IMR-90 (cell line): ENCODE measurements around the gene RPGR. TPM values are rescaled to one million over a fixed set of nuclear protein-coding genes. Genes with fewer than 3 reads are reported as not detected.

ENCODE experiments used
- ATAC-seq: fragments of 200-7000 bp; cut with Tn5 transposase; 2 replicates; pipeline ENCODE4 v1.9.1; 2020; ENCODE audit warnings: low read depth, mild to moderate bottlenecking, moderate library complexity
- BruUV-seq: library from RNA; stranded (reverse); fragments of 400-500 nt; replicated peaks from 2 replicates; lab custom pipeline; 2021; lab: Mats Ljungman, UMichigan
- CTCF ChIA-PET: fragments of 300-600 bp; formaldehyde crosslinking; extraction: SDS; loops from one replicate; lab custom pipeline; 2021; ENCODE audit warnings: antibody characterized with exemption; lab: Yijun Ruan, JAX
- POLR2A ChIA-PET: fragments of 300-600 bp; sonication (Branson Sonifier 250); formaldehyde crosslinking; loops from one replicate; lab custom pipeline; 2022; ENCODE audit warnings: antibody characterized with exemption; ENCODE audit not compliant: unreplicated experiment; lab: Charles Lee
- DNase-seq: peaks from one replicate; pipeline ENCODE4 v3.0.0; 2013
- H2AFZ ChIP-seq: replicated peaks from 2 replicates; pipeline ENCODE3; 2013; ENCODE audit warnings: low read length, mild to moderate bottlenecking; ENCODE audit not compliant: poor library complexity
- H2AK5ac ChIP-seq: 2 replicates; pipeline ENCODE4 v1.6.1; 2013; ENCODE audit warnings: low read depth, low read length, inconsistent platforms
- H2AK9ac ChIP-seq: replicated peaks from 2 replicates; pipeline ENCODE3; 2013; ENCODE audit warnings: mild to moderate bottlenecking, low read depth, low read length, moderate library complexity; ENCODE audit not compliant: poor library complexity
- H2BK120ac ChIP-seq: 2 replicates; pipeline ENCODE4 v1.6.1; 2013; ENCODE audit warnings: low read depth, low read length, inconsistent platforms
- H2BK15ac ChIP-seq: 3 replicates; pipeline ENCODE4 v1.6.1; 2013; ENCODE audit warnings: low read depth, low read length, inconsistent platforms
- H2BK20ac ChIP-seq: 2 replicates; pipeline ENCODE4 v1.6.1; 2013; ENCODE audit warnings: low read depth, mild to moderate bottlenecking, inconsistent platforms, low read length, moderate library complexity
- H2BK5ac ChIP-seq: 2 replicates; pipeline ENCODE4 v1.6.1; 2013; ENCODE audit warnings: mild to moderate bottlenecking, low read depth, low read length, inconsistent platforms; ENCODE audit not compliant: poor library complexity, severe bottlenecking
- H3K14ac ChIP-seq: replicated peaks from 2 replicates; pipeline ENCODE4 v1.6.1; 2013; ENCODE audit warnings: low read depth, low read length, inconsistent platforms
- H3K18ac ChIP-seq: 2 replicates; pipeline ENCODE4 v1.6.1; 2013; ENCODE audit warnings: low read depth, low read length, control low read depth
- H3K23ac ChIP-seq: 2 replicates; pipeline ENCODE4 v1.6.1; 2013; ENCODE audit warnings: low read depth, low read length, inconsistent platforms
- H3K27ac ChIP-seq: 2 replicates; pipeline ENCODE4 v1.5.1; 2013; ENCODE audit warnings: mild to moderate bottlenecking, control low read depth, low read length; ENCODE audit not compliant: insufficient read depth
- H3K27me3 ChIP-seq: 2 replicates; pipeline ENCODE4 v1.6.1; 2013; ENCODE audit warnings: low read length; ENCODE audit not compliant: control insufficient read depth, insufficient read depth
- H3K36me3 ChIP-seq: 2 replicates; pipeline ENCODE4 v1.6.1; 2013; ENCODE audit warnings: low read length, mixed read lengths; ENCODE audit not compliant: control insufficient read depth, insufficient read depth
- H3K4ac ChIP-seq: 2 replicates; pipeline ENCODE4 v1.6.1; 2013; ENCODE audit warnings: low read depth, low read length, inconsistent platforms
- H3K4me1 ChIP-seq: 2 replicates; pipeline ENCODE4 v1.6.1; 2013; ENCODE audit warnings: low read length, mixed read lengths; ENCODE audit not compliant: control insufficient read depth, insufficient read depth
- H3K4me2 ChIP-seq: 2 replicates; pipeline ENCODE4 v1.6.1; 2013; ENCODE audit warnings: low read depth, mild to moderate bottlenecking, control low read depth, low read length, moderate library complexity
- H3K4me3 ChIP-seq: 2 replicates; pipeline ENCODE4 v1.5.1; 2013; ENCODE audit warnings: low read depth, mild to moderate bottlenecking, control low read depth, low read length, moderate library complexity; ENCODE audit not compliant: insufficient read depth
- H3K56ac ChIP-seq: 2 replicates; pipeline ENCODE4 v1.6.1; 2013; ENCODE audit warnings: low read length, inconsistent platforms; ENCODE audit not compliant: insufficient read depth; ENCODE audit errors: extremely low read depth
- H3K79me1 ChIP-seq, 2 experiments: 2 replicates each; pipeline ENCODE4 v1.6.1; 2013; ENCODE audit warnings: low read length in 2 of 2, inconsistent platforms in 1 of 2, low read depth in 1 of 2
- H3K9ac ChIP-seq: 2 replicates; pipeline ENCODE4 v1.6.1; 2013; ENCODE audit warnings: low read depth, low read length, control low read depth
- H3K9me1 ChIP-seq: 2 replicates; pipeline ENCODE4 v1.6.1; 2013; ENCODE audit warnings: low read length, inconsistent platforms; ENCODE audit not compliant: insufficient read depth
- H3K9me3 ChIP-seq: 2 replicates; pipeline ENCODE4 v1.6.1; 2013; ENCODE audit warnings: low read length; ENCODE audit not compliant: control insufficient read depth, insufficient read depth
- H4K20me1 ChIP-seq: 2 replicates; pipeline ENCODE4 v1.6.1; 2013; ENCODE audit warnings: low read length, inconsistent platforms; ENCODE audit not compliant: insufficient read depth
- H4K5ac ChIP-seq: 2 replicates; pipeline ENCODE4 v1.6.1; 2013; ENCODE audit warnings: mild to moderate bottlenecking, low read depth, low read length, control low read depth
- H4K8ac ChIP-seq, 2 experiments: 2 replicates each; pipeline ENCODE4 v1.6.1; 2013; ENCODE audit warnings: low read depth in 2 of 2, low read length in 2 of 2, control low read depth in 1 of 2, inconsistent platforms in 1 of 2
- H4K91ac ChIP-seq: 2 replicates; pipeline ENCODE4 v1.6.1; 2013; ENCODE audit warnings: low read depth, low read length, inconsistent platforms; ENCODE audit not compliant: insufficient read depth
- BHLHE40 ChIP-seq: fragments of 150-350 bp; IDR thresholded peaks from 2 replicates; pipeline ENCODE4 v1.6.1; 2016; ENCODE audit warnings: mild to moderate bottlenecking, low read depth, low read length
- CEBPB ChIP-seq: IDR thresholded peaks from 2 replicates; pipeline ENCODE4 v1.6.1; 2012; ENCODE audit warnings: low read depth, low read length, improper control_type of control experiment
- CHD1 ChIP-seq: IDR thresholded peaks from 2 replicates; pipeline ENCODE4 v1.6.1; 2012; ENCODE audit warnings: low read depth, low read length, improper control_type of control experiment
- ELK1 ChIP-seq: fragments of 150-350 bp; IDR thresholded peaks from 2 replicates; pipeline ENCODE4 v1.6.1; 2016; ENCODE audit warnings: low read depth, mild to moderate bottlenecking, low read length, moderate library complexity, borderline replicate concordance
- MAFK ChIP-seq: IDR thresholded peaks from 2 replicates; pipeline ENCODE4 v1.6.1; 2012; ENCODE audit warnings: low read depth, low read length, improper control_type of control experiment
- MAZ ChIP-seq: IDR thresholded peaks from 2 replicates; pipeline ENCODE4 v1.6.1; 2012; ENCODE audit warnings: low read depth, mild to moderate bottlenecking, low read length, improper control_type of control experiment, moderate library complexity, borderline replicate concordance
- MXI1 ChIP-seq: IDR thresholded peaks from 2 replicates; pipeline ENCODE4 v1.6.1; 2012; ENCODE audit warnings: low read depth, mild to moderate bottlenecking, low read length, moderate library complexity, borderline replicate concordance
- POLR2A ChIP-seq: IDR thresholded peaks from 2 replicates; pipeline ENCODE4 v1.6.1; 2012; ENCODE audit warnings: mild to moderate bottlenecking, low read depth, low read length
- RAD21 ChIP-seq: IDR thresholded peaks from 2 replicates; pipeline ENCODE4 v1.6.1; 2012; ENCODE audit warnings: low read length, improper control_type of control experiment
- RCOR1 ChIP-seq: IDR thresholded peaks from 2 replicates; pipeline ENCODE4 v1.6.1; 2012; ENCODE audit warnings: mild to moderate bottlenecking, low read length, improper control_type of control experiment; ENCODE audit not compliant: insufficient replicate concordance
- RFX5 ChIP-seq: IDR thresholded peaks from 2 replicates; pipeline ENCODE4 v1.8.0; 2012; ENCODE audit warnings: low read depth, mild to moderate bottlenecking, low read length, moderate library complexity
- SMC3 ChIP-seq: fragments of 150-350 bp; IDR thresholded peaks from 2 replicates; pipeline ENCODE4 v1.6.1; 2016; ENCODE audit warnings: low read depth, mild to moderate bottlenecking, antibody characterized with exemption, low read length, moderate library complexity
- WGBS, 2 experiments: methylation state at CpG; one replicate each; pipeline versions ENCODE4 v1.1.5 to v1.1.7; 2013; ENCODE audit warnings: missing lambda C conversion rate in 2 of 2; ENCODE audit not compliant: insufficient read length in 1 of 2; ENCODE audit errors: extremely low coverage in 2 of 2; 5-methylcytosine and 5-hydroxymethylcytosine counted together
- dilution Hi-C: fragments of 300-500 bp; cut with HindIII; formaldehyde crosslinking; loops from one replicate; pipeline ENCODE4 v1.14.3; 2018; ENCODE audit warnings: low sequenced_read_pairs; ENCODE audit not compliant: unreplicated experiment
- in situ Hi-C: fragments of 300-500 bp; cut with MboI; formaldehyde crosslinking; loops from 3 replicates; pipeline ENCODE4 v1.14.3; 2019; ENCODE audit warnings: low sequenced_read_pairs, inconsistent platforms, mixed read lengths
- intact Hi-C: fragments of 100-400 bp; cut with micrococcal nuclease; formaldehyde crosslinking; loops from 2 replicates; pipeline ENCODE4 v1.10.0; 2022
- polyA plus RNA-seq, 3 experiments: library from polyadenylated mRNA; depleted of rRNA; stranded (reverse); fragments of >200 nt; gene quantifications; 2 replicates each; pipeline ENCODE4 v1.2.3, GENCODE V29; 2012; ENCODE audit warnings: low replicate concordance in 1 of 3
- total RNA-seq: library from RNA; depleted of rRNA; stranded (reverse); fragments of >200 nt; gene quantifications from 2 replicates; pipeline ENCODE4 v1.2.3, GENCODE V29; 2012
- TF ChIP-seq, protein P1 (sequence below): fragments of 150-350 bp; IDR thresholded peaks from 2 replicates; pipeline ENCODE4 v1.6.1; 2017; ENCODE audit warnings: mild to moderate bottlenecking, antibody characterized with exemption, low read length, low read depth

Gene RPGR
- total and polyA plus RNA-seq, 2 of the 4 experiments (the other 2 are of a cell fraction), result 2.2 to 3.8 TPM

GRCh38 chrX:38327775-38328081 is 419 bp upstream of the RPGR start:
- Histone ChIP-seq H3K27me3 (no peaks in the 10 kb centered on the region), H3K9ac (no peak overlapping the region; the same call in 1 of the 2 replicates), H3K18ac (no peak overlapping the region), H3K4ac (peak overlapping the region; percentile 60), H2AK5ac (no peak overlapping the region), H3K4me2 (peak overlapping the region; percentile 73), H3K4me1 (no peaks in the 10 kb centered on the region), H3K9me1 (no peaks in the 10 kb centered on the region), H3K9me3 (no peaks in the 10 kb centered on the region), H3K14ac (0 out of 2 replicates have a peak overlapping the region, but pooled peaks have one; percentile 55), H2BK15ac (no peak overlapping the region), H4K91ac (no peak overlapping the region), H3K4me3 (peak overlapping the region; percentile 27; the same call in 1 of the 2 replicates), H2AFZ (peak overlapping the region; percentile 98), H3K56ac (no peak overlapping the region), H4K8ac (peak overlapping the region; percentile 67 to 94), H3K79me1 (0 out of 4 replicates have a peak, but pooled peaks cover 0 to 3% of the 10 kb centered on the region in 2 experiments), H2BK20ac (peak overlapping the region; percentile 71), H2BK120ac (0 out of 2 replicates have a peak overlapping the region, but pooled peaks have one; percentile 57), H3K27ac (no peak overlapping the region), H3K23ac (no peak overlapping the region), H4K5ac (peak overlapping the region; percentile 28; the same call in 1 of the 2 replicates), H4K20me1 (no peaks in the 10 kb centered on the region), H2BK5ac (no peak overlapping the region), H3K36me3 (no peaks in the 10 kb centered on the region), H2AK9ac (peak overlapping the region; percentile 58)
- POLR2A ChIA-PET, result no interaction called here
- DNase-seq (no peak), ATAC-seq (no peak)
- BruUV-seq, result no TSS peak
- intact Hi-C loops, result loop anchor here (1.0 to 5.0 kb wide), 5 partner anchors 65 to 455 kb away; partner anchors contain the start of gene SRPX
- TF ChIP-seq RAD21 (no peak), MXI1 (no peak), RCOR1 (no peak), MAZ (no peak), SMC3 (no peak), BHLHE40 (no peak), POLR2A (no peak), MAFK (no peak), CEBPB (no peak), RFX5 (no peak), CHD1 (no peak), ELK1 (no peak)
- TF ChIP-seq, protein P1, sequence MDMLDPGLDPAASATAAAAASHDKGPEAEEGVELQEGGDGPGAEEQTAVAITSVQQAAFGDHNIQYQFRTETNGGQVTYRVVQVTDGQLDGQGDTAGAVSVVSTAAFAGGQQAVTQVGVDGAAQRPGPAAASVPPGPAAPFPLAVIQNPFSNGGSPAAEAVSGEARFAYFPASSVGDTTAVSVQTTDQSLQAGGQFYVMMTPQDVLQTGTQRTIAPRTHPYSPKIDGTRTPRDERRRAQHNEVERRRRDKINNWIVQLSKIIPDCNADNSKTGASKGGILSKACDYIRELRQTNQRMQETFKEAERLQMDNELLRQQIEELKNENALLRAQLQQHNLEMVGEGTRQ, result no peak
- WGBS, 2 experiments, result no CpG with 5 or more reads among the region's 4 CpGs
- dilution Hi-C loops, result no loop called here
- in situ Hi-C loops, result no loop called here
- CTCF ChIA-PET, result interaction anchor here (0.9 to 1.8 kb wide), 6 partner anchors 10 to 146 kb away, joined by 3 to 8 read pairs (median 4); no protein-coding TSS in a partner anchor
